ENCODE results near the gene COPS9.

The COPS9 gene

GRCh38 chr2:240166191-240166590 lies 30.1 kb upstream of the COPS9 start:
- DNase-seq (ENCODE audit: low spot score): no peak

GRCh38 chr2:240165661-240166060 lies 29.6 kb upstream of the COPS9 start:
- no peak for DNase-seq (ENCODE audit: low spot score)

- no peak for DNase-seq (ENCODE audit: low spot score)
These were observed 28.9 kb upstream of the COPS9 start for GRCh38 chr2:240165034-240165433.

GRCh38 chr2:240164586-240164985 lies 28.5 kb upstream of the COPS9 start:
- DNase-seq (ENCODE audit: low spot score): no peak

- DNase-seq (ENCODE audit: low spot score): no peak
These were observed 27.9 kb upstream of the COPS9 start for GRCh38 chr2:240163844-240164574.

- no peak for DNase-seq (ENCODE audit: low spot score)
These were observed 27.0 kb upstream of the COPS9 start for GRCh38 chr2:240162939-240163714.

- DNase-seq (ENCODE audit: low spot score): no peak
These were observed 26.4 kb upstream of the COPS9 start for GRCh38 chr2:240162531-240162930.

GRCh38 chr2:240162032-240162431 lies 25.9 kb upstream of the COPS9 start:
- no peak for DNase-seq (ENCODE audit: low spot score)

GRCh38 chr2:240161087-240161750 lies 25.1 kb upstream of the COPS9 start:
- DNase-seq (ENCODE audit: low spot score): no peak

- no peak for DNase-seq (ENCODE audit: low spot score)
These were observed 24.4 kb upstream of the COPS9 start for GRCh38 chr2:240160291-240161086.

- no peak for DNase-seq (ENCODE audit: low spot score)
These were observed 23.2 kb upstream of the COPS9 start for GRCh38 chr2:240159251-240159839.

GRCh38 chr2:240157147-240157470 lies 21.0 kb upstream of the COPS9 start:
- no peak for DNase-seq (ENCODE audit: low spot score)

GRCh38 chr2:240156435-240157146 lies 20.5 kb upstream of the COPS9 start:
- no peak for DNase-seq (ENCODE audit: low spot score)

- no peak for DNase-seq (ENCODE audit: low spot score)
These were observed 19.8 kb upstream of the COPS9 start for GRCh38 chr2:240155745-240156390.

- peak; percentile 70 for DNase-seq (ENCODE audit: low spot score)
These were observed 19.1 kb upstream of the COPS9 start for GRCh38 chr2:240155048-240155744.

GRCh38 chr2:240154606-240155005 lies 18.5 kb upstream of the COPS9 start:
- DNase-seq (ENCODE audit: low spot score): no peak

- DNase-seq (ENCODE audit: low spot score): no peak
These were observed 17.3 kb upstream of the COPS9 start for GRCh38 chr2:240153418-240153817.

GRCh38 chr2:240151477-240152031 lies 15.4 kb upstream of the COPS9 start:
- DNase-seq (ENCODE audit: low spot score): no peak

- peak; percentile 22 for DNase-seq (ENCODE audit: low spot score)
These were observed 14.1 kb upstream of the COPS9 start for GRCh38 chr2:240149943-240150784.

All from pons (tissue), 1 donor.